Prostate gland (tissue), 2 donors: ENCODE measurements around the gene B4GALT1. TPM values are rescaled to one million over a fixed set of nuclear protein-coding genes. Genes with fewer than 3 reads are reported as not detected.

ENCODE experiments used
- DNase-seq: peaks from one replicate; pipeline ENCODE4 v3.0.0-alpha.2; 2019; ENCODE audit warnings: low spot score
- H3K27ac ChIP-seq, 2 donors: fragments of 200-600 bp; sonication (generic); 2 replicates each; pipeline ENCODE4 v1.5.1; 2017 to 2019
- H3K27me3 ChIP-seq: fragments of 200-600 bp; sonication (generic); replicated peaks from 2 replicates; pipeline ENCODE4 v1.5.1; 2019; ENCODE audit not compliant: insufficient read depth
- H3K36me3 ChIP-seq, 2 donors: fragments of 200-600 bp; sonication (generic); 1 replicate in 1 of 2; 2 replicates in 1 of 2; pipeline versions ENCODE4 v1.5.1 to v1.8.1; 2017 to 2019
- H3K4me1 ChIP-seq: fragments of 200-600 bp; sonication (generic); replicated peaks from 2 replicates; pipeline ENCODE4 v1.5.1; 2019
- H3K4me3 ChIP-seq, 2 donors: fragments of 200-600 bp; sonication (generic); 2 replicates each; pipeline ENCODE4 v1.5.1; 2017 to 2019
- H3K9me3 ChIP-seq: fragments of 200-600 bp; sonication (generic); 2 replicates; pipeline ENCODE4 v1.5.1; 2017
- CTCF ChIP-seq, 4 experiments: fragments of 200-600 bp in 2 of 4; fragments of 450-650 bp in 2 of 4; sonication (generic) in 2 of 4; IDR thresholded peaks; 1 replicate in 3 of 4; 2 replicates in 1 of 4; pipeline ENCODE4 v1.5.1; 2016 to 2019; ENCODE audit warnings: antibody characterized with exemption in 4 of 4, mild to moderate bottlenecking in 2 of 4, moderate library complexity in 2 of 4
- POLR2A ChIP-seq: fragments of 450-650 bp; IDR thresholded peaks from one replicate; pipeline ENCODE4 v1.6.1; 2016; ENCODE audit warnings: antibody characterized with exemption, mild to moderate bottlenecking
- POLR2AphosphoS5 ChIP-seq: sonication (generic); formaldehyde crosslinking; IDR thresholded peaks from one replicate; pipeline ENCODE4 v1.6.1; 2017; ENCODE audit warnings: antibody characterized with exemption
- WGBS: methylation state at CpG from one replicate; pipeline ENCODE4 v1.1.5; 2018; 5-methylcytosine and 5-hydroxymethylcytosine counted together
- intact Hi-C: fragments of 100-400 bp; cut with DNase I; formaldehyde crosslinking; loops from one replicate; pipeline ENCODE4 v1.14.2; 2022
- total RNA-seq, 2 donors: library from RNA; depleted of rRNA; stranded (reverse); fragments of >200 nt; gene quantifications; one replicate each; pipeline ENCODE4 v1.1.0, GENCODE V29; 2016

B4GALT1 gene
- total RNA-seq, 2 donors from 2014 or later = 153 to 185 TPM

GRCh38 chr9:33164138-33164809, 2.9 kb downstream of the B4GALT1 start:
- no peak for DNase-seq
- intact Hi-C loops = no loop called here
- Histone ChIP-seq H3K4me3 (peak overlapping the region; percentile 88 to 93), H3K4me1 (peaks cover 35% of the 10 kb centered on the region), H3K27me3 (no peaks in the 10 kb centered on the region), H3K9me3 (no peaks in the 10 kb centered on the region), H3K36me3 (no peaks in the 10 kb centered on the region), H3K27ac (peak overlapping the region; percentile 97)
- TF ChIP-seq POLR2A (no peak), POLR2AphosphoS5 (no peak), CTCF (IDR thresholded peaks at IDR 0.05) (no peak)
- WGBS = 46% methylated on average over 11 of the region's 11 CpGs

- peaks cover 35% of the 10 kb centered on the region for H3K4me1 ChIP-seq
- H3K36me3 ChIP-seq = no peaks in the 10 kb centered on the region
- H3K27ac ChIP-seq = peak overlapping the region; percentile 97
- intact Hi-C loops = no loop called here
- TF ChIP-seq POLR2AphosphoS5 (no peak), POLR2A (no peak), CTCF (IDR thresholded peaks at IDR 0.05) (no peak)
- H3K4me3 ChIP-seq = peak overlapping the region in 1 of 2 donors; percentile 93
- 86% methylated on average over 8 of the region's 8 CpGs for WGBS
- no peaks in the 10 kb centered on the region for H3K27me3 ChIP-seq
- DNase-seq = no peak
- no peaks in the 10 kb centered on the region for H3K9me3 ChIP-seq
These were observed 3.6 kb downstream of the B4GALT1 start for GRCh38 chr9:33163433-33164137.

GRCh38 chr9:33162721-33163311, 4.3 kb downstream of the B4GALT1 start:
- no peaks in the 10 kb centered on the region for H3K9me3 ChIP-seq
- no peaks in the 10 kb centered on the region for H3K27me3 ChIP-seq
- DNase-seq = peak; percentile 90
- peak; percentile 93 for TF ChIP-seq POLR2AphosphoS5
- no peak for TF ChIP-seq CTCF (IDR thresholded peaks at IDR 0.05)
- TF ChIP-seq POLR2A = peak; percentile 16
- H3K36me3 ChIP-seq = no peaks in the 10 kb centered on the region
- H3K27ac ChIP-seq = peak overlapping the region; percentile 97
- 23% methylated on average over 9 of the region's 9 CpGs for WGBS
- H3K4me1 ChIP-seq = peaks cover 35% of the 10 kb centered on the region
- H3K4me3 ChIP-seq = peak overlapping the region in 1 of 2 donors; percentile 93
- intact Hi-C loops = no loop called here

GRCh38 chr9:33161589-33162132, 5.5 kb downstream of the B4GALT1 start:
- peak; percentile 83 for DNase-seq

More at GRCh38 chr9:33161589-33162132, 5.5 kb downstream of the B4GALT1 start:
- 27% methylated on average over 1 of the region's 1 CpG for WGBS
- H3K27me3 ChIP-seq = no peaks in the 10 kb centered on the region
- intact Hi-C loops = no loop called here
- H3K4me1 ChIP-seq = peaks cover 37% of the 10 kb centered on the region
- peak overlapping the region in 1 of 2 donors; percentile 12 for H3K4me3 ChIP-seq
- TF ChIP-seq POLR2AphosphoS5 = peak; percentile 91
- no peak for TF ChIP-seq CTCF (IDR thresholded peaks at IDR 0.05)
- TF ChIP-seq POLR2A = no peak
- H3K36me3 ChIP-seq = no peaks in the 10 kb centered on the region
- no peaks in the 10 kb centered on the region for H3K9me3 ChIP-seq
- H3K27ac ChIP-seq = peak overlapping the region; percentile 97
